HepG2 (cell line): ENCODE measurements around the gene ANKIB1. TPM values are rescaled to one million over a fixed set of nuclear protein-coding genes. Genes with fewer than 3 reads are reported as not detected.

Experiments
- CCDC6 ChIP-seq: sonication (generic); formaldehyde crosslinking; IDR thresholded peaks from 2 replicates; pipeline ENCODE4 v1.8.1; 2022; ENCODE audit warnings: mild to moderate bottlenecking, missing genetic modification reagents, moderate library complexity
- DNMT3B ChIP-seq: conservative IDR thresholded peaks from 2 replicates; pipeline ENCODE4 v1.6.1; 2016; ENCODE audit warnings: missing biosample characterization, control low read depth
- IKZF4 ChIP-seq: sonication (generic); formaldehyde crosslinking; IDR thresholded peaks from 2 replicates; pipeline ENCODE4 v1.5.1; 2020; ENCODE audit warnings: borderline replicate concordance, mild to moderate bottlenecking, low read depth, missing genetic modification reagents; ENCODE audit errors: not compliant biosample characterization
- JDP2 ChIP-seq: sonication (generic); formaldehyde crosslinking; IDR thresholded peaks from 2 replicates; pipeline ENCODE4 v1.8.1; 2022; ENCODE audit warnings: missing genetic modification reagents, borderline replicate concordance
- KMT2A ChIP-seq: sonication (generic); formaldehyde crosslinking; IDR thresholded peaks from 2 replicates; pipeline ENCODE4 v1.4.0; 2020; ENCODE audit warnings: missing genetic modification reagents
- NKX3-1 ChIP-seq: sonication (generic); formaldehyde crosslinking; IDR thresholded peaks from 2 replicates; pipeline ENCODE4 v1.5.0; 2020; ENCODE audit warnings: missing genetic modification reagents
- PHF20 ChIP-seq: sonication (generic); formaldehyde crosslinking; IDR thresholded peaks from 2 replicates; pipeline ENCODE4 v1.5.0; 2020; ENCODE audit warnings: mild to moderate bottlenecking, missing genetic modification reagents
- POGZ ChIP-seq: sonication (generic); formaldehyde crosslinking; IDR thresholded peaks from 2 replicates; pipeline ENCODE4 v1.4.0; 2020; ENCODE audit warnings: mild to moderate bottlenecking, missing genetic modification reagents
- SAFB2 ChIP-seq: sonication (generic); formaldehyde crosslinking; IDR thresholded peaks from 2 replicates; pipeline ENCODE4 v1.5.1; 2020; ENCODE audit warnings: missing genetic modification reagents, low read depth, mild to moderate bottlenecking, borderline replicate concordance
- TCF7L2 ChIP-seq: IDR thresholded peaks from 2 replicates; pipeline ENCODE4 v1.6.1; 2011; ENCODE audit warnings: mild to moderate bottlenecking, low read depth, low read length, moderate library complexity
- YY1 ChIP-seq: IDR thresholded peaks from 2 replicates; pipeline ENCODE4 v1.6.1; 2011; ENCODE audit warnings: low read length, low read depth, moderate library complexity, mild to moderate bottlenecking; ENCODE audit not compliant: insufficient read depth, insufficient replicate concordance
- ZNF12 ChIP-seq: sonication (generic); formaldehyde crosslinking; IDR thresholded peaks from 2 replicates; pipeline ENCODE4 v1.5.0; 2020; ENCODE audit warnings: missing genetic modification reagents
- ZNF180 ChIP-seq: sonication (generic); formaldehyde crosslinking; IDR thresholded peaks from 2 replicates; pipeline ENCODE4 v1.4.0; 2020; ENCODE audit warnings: low read depth, missing genetic modification reagents, borderline replicate concordance
- ZNF326 ChIP-seq: sonication (generic); formaldehyde crosslinking; IDR thresholded peaks from 2 replicates; pipeline ENCODE4 v1.4.0; 2020; ENCODE audit warnings: missing genetic modification reagents, borderline replicate concordance
- ZNF44 ChIP-seq: sonication (generic); formaldehyde crosslinking; IDR thresholded peaks from 2 replicates; pipeline ENCODE4 v1.5.1; 2020; ENCODE audit warnings: mild to moderate bottlenecking, missing genetic modification reagents
- ZNF496 ChIP-seq: sonication (generic); formaldehyde crosslinking; IDR thresholded peaks from 2 replicates; pipeline ENCODE4 v1.8.1; 2023; ENCODE audit warnings: mild to moderate bottlenecking, moderate library complexity, missing genetic modification reagents; ENCODE audit not compliant: insufficient replicate concordance
- ZNF646 ChIP-seq: sonication (generic); formaldehyde crosslinking; IDR thresholded peaks from 2 replicates; pipeline ENCODE4 v1.9.0; 2021; ENCODE audit warnings: mild to moderate bottlenecking, missing genetic modification reagents
- polyA plus RNA-seq, 8 experiments: library from polyadenylated mRNA; depleted of rRNA in 3 of 8; stranded (reverse) in 7 of 8; unstranded in 1 of 8; fragments of >200 nt; fragmentation: Illumina TruSeq in 4 of 8; extraction: Trizol in 4 of 8; gene quantifications; 2 replicates each; pipeline versions ENCODE4 v1.2.1 to v1.2.3, GENCODE V29; 2011 to 2016; ENCODE audit warnings: low read depth in 4 of 8, missing spikeins in 1 of 8, mixed read lengths in 1 of 8; ENCODE audit not compliant: insufficient read depth in 1 of 8
- total RNA-seq, 5 experiments: library from RNA; depleted of rRNA; stranded (reverse); fragments of >200 nt; fragmentation: Illumina TruSeq; extraction: Trizol; gene quantifications; 2 replicates each; pipeline ENCODE4 v1.2.3, GENCODE V29; 2016; ENCODE audit warnings: low read depth in 1 of 5
- TF ChIP-seq, protein P1 (sequence below): sonication (generic); formaldehyde crosslinking; IDR thresholded peaks from 2 replicates; pipeline ENCODE4 v1.4.0; 2020; ENCODE audit warnings: mild to moderate bottlenecking, low read depth, missing genetic modification reagents
- TF ChIP-seq, protein P2 (sequence below): sonication (generic); formaldehyde crosslinking; IDR thresholded peaks from 2 replicates; pipeline ENCODE4 v1.8.1; 2023; ENCODE audit warnings: mild to moderate bottlenecking, missing genetic modification reagents

Gene ANKIB1
- total and polyA plus RNA-seq, 2 of the 13 experiments (the other 11 are each of a cell fraction or from before 2014, with no cell fraction given), result 28.7 to 29.6 TPM

- TF ChIP-seq, protein P1, sequence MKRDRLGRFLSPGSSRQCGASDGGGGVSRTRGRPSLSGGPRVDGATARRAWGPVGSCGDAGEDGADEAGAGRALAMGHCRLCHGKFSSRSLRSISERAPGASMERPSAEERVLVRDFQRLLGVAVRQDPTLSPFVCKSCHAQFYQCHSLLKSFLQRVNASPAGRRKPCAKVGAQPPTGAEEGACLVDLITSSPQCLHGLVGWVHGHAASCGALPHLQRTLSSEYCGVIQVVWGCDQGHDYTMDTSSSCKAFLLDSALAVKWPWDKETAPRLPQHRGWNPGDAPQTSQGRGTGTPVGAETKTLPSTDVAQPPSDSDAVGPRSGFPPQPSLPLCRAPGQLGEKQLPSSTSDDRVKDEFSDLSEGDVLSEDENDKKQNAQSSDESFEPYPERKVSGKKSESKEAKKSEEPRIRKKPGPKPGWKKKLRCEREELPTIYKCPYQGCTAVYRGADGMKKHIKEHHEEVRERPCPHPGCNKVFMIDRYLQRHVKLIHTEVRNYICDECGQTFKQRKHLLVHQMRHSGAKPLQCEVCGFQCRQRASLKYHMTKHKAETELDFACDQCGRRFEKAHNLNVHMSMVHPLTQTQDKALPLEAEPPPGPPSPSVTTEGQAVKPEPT (CRISPR knock-in tag), result no peak
- TF ChIP-seq POGZ (CRISPR knock-in tag) (peak; percentile 83), YY1 (peak; percentile 55), IKZF4 (CRISPR knock-in tag) (peak; percentile 0), ZNF180 (CRISPR knock-in tag) (0 out of 2 replicates have a peak, but pooled peaks have one; percentile 6), TCF7L2 (no peak), SAFB2 (CRISPR knock-in tag) (no peak), JDP2 (CRISPR knock-in tag) (no peak), ZNF646 (CRISPR knock-in tag) (no peak), ZNF326 (CRISPR knock-in tag) (no peak), ZNF496 (CRISPR knock-in tag) (no peak), CCDC6 (CRISPR knock-in tag) (peak; percentile 63; the same call in 1 of the 2 replicates), PHF20 (peak; percentile 93), ZNF12 (CRISPR knock-in tag) (no peak), DNMT3B (CRISPR knock-in tag) (no peak), KMT2A (peak; percentile 89), NKX3-1 (CRISPR knock-in tag) (peak; percentile 48; the same call in 1 of the 2 replicates), ZNF44 (CRISPR knock-in tag) (no peak)
- TF ChIP-seq, protein P2, sequence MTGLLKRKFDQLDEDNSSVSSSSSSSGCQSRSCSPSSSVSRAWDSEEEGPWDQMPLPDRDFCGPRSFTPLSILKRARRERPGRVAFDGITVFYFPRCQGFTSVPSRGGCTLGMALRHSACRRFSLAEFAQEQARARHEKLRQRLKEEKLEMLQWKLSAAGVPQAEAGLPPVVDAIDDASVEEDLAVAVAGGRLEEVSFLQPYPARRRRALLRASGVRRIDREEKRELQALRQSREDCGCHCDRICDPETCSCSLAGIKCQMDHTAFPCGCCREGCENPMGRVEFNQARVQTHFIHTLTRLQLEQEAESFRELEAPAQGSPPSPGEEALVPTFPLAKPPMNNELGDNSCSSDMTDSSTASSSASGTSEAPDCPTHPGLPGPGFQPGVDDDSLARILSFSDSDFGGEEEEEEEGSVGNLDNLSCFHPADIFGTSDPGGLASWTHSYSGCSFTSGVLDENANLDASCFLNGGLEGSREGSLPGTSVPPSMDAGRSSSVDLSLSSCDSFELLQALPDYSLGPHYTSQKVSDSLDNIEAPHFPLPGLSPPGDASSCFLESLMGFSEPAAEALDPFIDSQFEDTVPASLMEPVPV (CRISPR knock-in tag), result peak; percentile 22; the same call in 1 of the 2 replicates
Observed at GRCh38 chr7:92245487-92246359, at the start of gene ANKIB1, which contains the start of gene KRIT1 (continued).
